ENCODE data around the gene ASCL5.

ASCL5 gene

GRCh38 chr1:201109651-201110050 is 17.3 kb downstream of the ASCL5 start:
- no peak for DNase-seq

GRCh38 chr1:201108614-201109013 is 18.4 kb downstream of the ASCL5 start:
- DNase-seq: peak; percentile 75 to 83

- DNase-seq: no peak
These were observed 21.3 kb downstream of the ASCL5 start for GRCh38 chr1:201105688-201106087.

- no peak for DNase-seq
These were observed 22.8 kb downstream of the ASCL5 start for GRCh38 chr1:201104141-201104540.

GRCh38 chr1:201103666-201104065 is 23.3 kb downstream of the ASCL5 start:
- no peak for DNase-seq

GRCh38 chr1:201100169-201100930 is 26.6 kb downstream of the ASCL5 start:
- no peak for DNase-seq

GRCh38 chr1:201098992-201099677 is 27.8 kb downstream of the ASCL5 start:
- no peak for DNase-seq

- DNase-seq: no peak
These were observed 29.8 kb downstream of the ASCL5 start for GRCh38 chr1:201096977-201097856.

GRCh38 chr1:201096041-201096461 is 30.9 kb downstream of the ASCL5 start:
- peak in 1 of 2 experiments; percentile 7 for DNase-seq

GRCh38 chr1:201095581-201095980 is 31.4 kb downstream of the ASCL5 start:
- DNase-seq: no peak

- DNase-seq: no peak
These were observed 32.2 kb downstream of the ASCL5 start for GRCh38 chr1:201094832-201095231.

- no peak for DNase-seq
These were observed 33.0 kb downstream of the ASCL5 start for GRCh38 chr1:201093962-201094361.

GRCh38 chr1:201093561-201093960 is 33.4 kb downstream of the ASCL5 start:
- DNase-seq: no peak

GRCh38 chr1:201092738-201093137 is 34.2 kb downstream of the ASCL5 start:
- no peak for DNase-seq

GRCh38 chr1:201091256-201091655 is 35.7 kb downstream of the ASCL5 start:
- DNase-seq: no peak

- no peak for DNase-seq
These were observed 36.4 kb downstream of the ASCL5 start for GRCh38 chr1:201090541-201090940.

GRCh38 chr1:201089596-201089995 is 37.4 kb downstream of the ASCL5 start:
- DNase-seq: no peak

GRCh38 chr1:201088901-201089525 is 38.0 kb downstream of the ASCL5 start:
- DNase-seq: no peak

GRCh38 chr1:201088395-201088794 is 38.6 kb downstream of the ASCL5 start:
- DNase-seq: no peak

- peak in 1 of 2 experiments; percentile 30 for DNase-seq
These were observed 40.9 kb downstream of the ASCL5 start for GRCh38 chr1:201085902-201086735.

GRCh38 chr1:201084295-201084694 is 42.7 kb downstream of the ASCL5 start:
- peak in 1 of 2 experiments; percentile 12 for DNase-seq

GRCh38 chr1:201083741-201084140 is 43.2 kb downstream of the ASCL5 start:
- DNase-seq: no peak

Measured in NCI-H2081 (cell line).